Erythroblast (primary cell): Measurements from ENCODE around the gene ZC3H12A.

Source experiments
- GATA1 ChIP-seq: IDR thresholded peaks from 2 replicates; pipeline ENCODE4 v1.6.1; 2011; ENCODE audit warnings: low read depth, mild to moderate bottlenecking, control low read depth, low read length, moderate library complexity
- POLR2A ChIP-seq: IDR thresholded peaks from 2 replicates; pipeline ENCODE4 v1.6.1; 2011; ENCODE audit warnings: mild to moderate bottlenecking, low read length

DNA sequence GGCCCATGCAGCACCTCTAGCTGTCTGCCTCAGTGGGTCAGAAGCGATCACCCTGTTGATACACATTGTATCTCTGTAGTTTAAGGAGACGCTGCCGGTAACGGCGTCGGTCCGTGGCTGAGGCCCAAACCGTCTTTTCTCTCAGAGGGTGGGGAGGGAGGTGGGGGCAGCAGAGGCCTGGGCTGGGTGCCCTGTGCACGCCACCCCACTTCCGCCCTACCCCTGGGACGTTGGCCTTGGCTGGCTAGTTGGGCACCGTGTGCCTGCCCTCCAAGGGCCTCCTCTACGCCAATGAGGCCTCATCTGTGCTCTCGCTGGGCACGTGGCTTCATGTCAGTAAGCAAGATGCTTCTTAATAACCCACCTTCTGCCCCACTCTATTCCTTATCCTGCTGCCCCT, 9.4 kb downstream of the ZC3H12A start:
- no peak for TF ChIP-seq POLR2A
- no peak for TF ChIP-seq GATA1
